HG03439 (cell line): ENCODE data around the gene GLIPR2.
"Not testable (repeated sequence)": the region's sequence is repeated elsewhere in the genome, so short reads cannot be mapped to it uniquely, and the experiment has no call there.

ENCODE experiments used
- ATAC-seq: cut with Tn5 transposase; IDR thresholded peaks from one replicate; pipeline ENCODE4 v1.9.1; 2021; ENCODE audit warnings: mild to moderate bottlenecking, moderate library complexity; ENCODE audit not compliant: unreplicated experiment

GLIPR2 gene

DNA sequence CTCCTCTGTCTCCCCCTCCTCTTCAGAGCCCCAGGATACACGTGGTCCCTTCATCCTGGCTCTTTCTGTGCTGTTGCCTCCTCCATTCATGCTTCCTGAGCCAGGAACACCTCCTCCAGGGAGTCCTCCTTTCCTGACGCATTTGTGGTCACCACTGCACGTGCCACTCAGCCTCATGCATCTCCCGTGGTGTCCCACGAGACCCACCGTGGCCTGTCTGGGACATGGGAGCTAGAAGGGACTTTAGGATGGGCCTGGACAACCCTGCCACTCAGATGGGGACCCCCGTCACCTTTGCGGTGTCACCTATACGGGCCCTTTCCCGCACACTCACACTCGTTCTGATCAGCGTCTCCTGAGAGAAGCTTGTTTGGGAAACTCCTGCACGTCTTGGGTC, 6.7 kb downstream of the GLIPR2 start:
- no peak for ATAC-seq

DNA sequence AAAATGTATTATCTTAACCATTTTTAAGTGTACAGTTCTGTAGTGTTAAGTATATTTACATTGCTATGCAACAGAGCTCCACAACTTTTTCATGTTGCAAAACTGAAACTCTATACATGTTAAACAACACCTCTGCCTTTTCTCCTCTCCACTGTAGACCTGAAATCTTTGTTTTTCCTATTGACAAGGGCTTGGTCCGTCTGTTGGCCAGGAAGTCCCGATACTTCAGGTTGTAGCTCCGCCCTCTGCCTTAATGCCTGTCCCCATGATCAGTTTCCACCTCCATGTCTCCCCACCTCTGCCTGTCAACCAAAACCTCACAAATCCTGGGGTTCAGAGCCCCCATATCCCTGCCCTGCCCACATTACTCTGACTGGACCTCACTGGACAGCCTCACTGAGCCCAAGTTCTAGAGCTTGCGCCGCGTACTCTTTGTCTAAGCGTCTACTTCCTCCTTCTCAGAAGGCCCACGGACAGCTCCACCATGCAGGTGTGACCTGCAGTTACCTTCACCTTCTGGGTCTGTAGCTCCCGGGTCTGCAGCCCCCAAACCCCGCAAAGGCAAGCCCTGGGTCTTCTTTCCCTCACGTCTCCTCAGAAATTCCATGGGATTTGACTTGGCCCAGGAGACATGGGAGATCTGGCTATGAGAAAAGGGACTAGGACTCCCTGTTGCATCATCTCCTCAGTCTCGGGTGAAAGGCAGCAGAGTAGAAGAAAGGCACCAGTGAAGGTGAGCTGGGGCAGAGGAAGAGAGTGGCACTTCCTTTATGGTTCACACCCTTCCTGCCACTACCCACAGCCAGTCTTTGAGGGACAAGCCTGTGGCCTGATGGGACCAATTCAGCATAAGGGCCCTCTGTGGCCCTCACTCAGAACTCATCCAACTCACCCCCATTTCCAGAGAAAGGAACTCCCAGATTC, 8.0 kb downstream of the GLIPR2 start:
- ATAC-seq, result no peak

DNA sequence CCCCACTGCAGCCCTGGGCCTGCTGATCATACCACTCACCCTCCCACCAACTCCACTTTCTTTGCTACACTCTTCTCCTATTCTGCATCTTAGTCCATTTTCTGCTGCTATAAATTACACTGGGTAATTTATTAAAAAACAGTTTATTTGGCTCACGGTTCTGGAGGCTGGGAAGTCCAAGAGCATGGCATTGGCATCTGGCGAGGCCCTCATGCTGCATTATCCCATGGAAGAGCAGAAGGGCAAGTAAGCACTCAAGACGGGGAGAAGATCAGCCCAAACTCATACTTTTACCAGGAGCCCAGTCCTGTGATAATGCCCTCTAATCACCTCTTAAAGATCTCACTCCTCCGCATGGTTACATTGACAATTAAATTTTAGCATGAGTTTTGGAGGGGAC, 9.4 kb downstream of the GLIPR2 start:
- no peak for ATAC-seq

DNA sequence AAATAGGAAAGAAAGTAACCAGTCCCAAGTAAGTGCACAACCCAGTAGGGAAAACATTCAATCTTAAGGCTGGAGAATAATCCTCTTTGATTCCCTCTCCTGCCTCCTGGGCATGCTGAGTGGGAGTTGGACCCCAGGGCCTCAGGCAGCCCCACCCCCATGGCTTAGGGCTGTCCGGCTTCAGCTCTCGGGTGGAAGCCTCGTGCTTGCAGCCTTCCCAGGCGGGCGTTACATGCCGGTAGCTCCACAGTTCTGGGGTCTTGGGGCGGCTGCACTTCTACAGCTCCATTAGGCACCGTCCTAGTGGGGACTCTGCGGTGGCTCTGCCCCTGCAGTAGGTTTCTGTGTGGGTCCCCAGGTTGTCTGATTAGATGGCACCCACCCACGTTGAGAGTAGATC, 10.1 kb downstream of the GLIPR2 start:
- ATAC-seq, result no peak

DNA sequence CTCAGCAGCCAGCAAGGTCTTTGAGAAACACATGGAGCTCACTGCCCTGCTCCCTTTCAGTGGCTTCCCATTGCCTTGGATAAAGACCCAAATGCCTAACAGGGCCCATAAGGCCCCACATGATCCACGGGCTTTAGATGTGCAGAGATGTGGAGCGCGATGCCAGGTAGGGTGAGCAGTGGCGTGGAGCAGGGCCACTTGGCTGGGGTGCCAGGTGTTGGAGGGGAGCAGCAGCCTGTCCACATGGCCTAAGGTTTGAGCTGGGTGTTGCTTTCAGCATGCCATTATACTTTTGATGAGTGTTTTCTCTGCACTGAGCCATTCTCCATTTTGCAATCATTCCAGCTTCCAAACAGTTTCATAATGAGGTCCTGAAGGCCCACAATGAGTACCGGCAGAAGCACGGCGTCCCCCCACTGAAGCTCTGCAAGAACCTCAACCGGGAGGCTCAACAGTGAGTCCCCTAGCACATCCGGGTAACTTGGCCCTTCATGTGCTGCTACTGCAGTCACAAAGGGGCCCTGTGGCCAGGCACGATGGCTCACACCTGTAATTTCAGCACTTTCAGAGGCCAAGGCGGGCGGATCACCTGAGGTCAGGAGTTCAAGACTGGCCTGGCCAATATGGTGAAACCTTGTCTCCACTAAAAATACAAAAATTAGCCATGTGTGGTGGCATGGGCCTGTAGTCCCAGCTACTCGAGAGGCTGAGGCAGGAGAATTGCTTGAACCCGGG, 11.1 kb downstream of the GLIPR2 start:
- ATAC-seq, result no peak

DNA sequence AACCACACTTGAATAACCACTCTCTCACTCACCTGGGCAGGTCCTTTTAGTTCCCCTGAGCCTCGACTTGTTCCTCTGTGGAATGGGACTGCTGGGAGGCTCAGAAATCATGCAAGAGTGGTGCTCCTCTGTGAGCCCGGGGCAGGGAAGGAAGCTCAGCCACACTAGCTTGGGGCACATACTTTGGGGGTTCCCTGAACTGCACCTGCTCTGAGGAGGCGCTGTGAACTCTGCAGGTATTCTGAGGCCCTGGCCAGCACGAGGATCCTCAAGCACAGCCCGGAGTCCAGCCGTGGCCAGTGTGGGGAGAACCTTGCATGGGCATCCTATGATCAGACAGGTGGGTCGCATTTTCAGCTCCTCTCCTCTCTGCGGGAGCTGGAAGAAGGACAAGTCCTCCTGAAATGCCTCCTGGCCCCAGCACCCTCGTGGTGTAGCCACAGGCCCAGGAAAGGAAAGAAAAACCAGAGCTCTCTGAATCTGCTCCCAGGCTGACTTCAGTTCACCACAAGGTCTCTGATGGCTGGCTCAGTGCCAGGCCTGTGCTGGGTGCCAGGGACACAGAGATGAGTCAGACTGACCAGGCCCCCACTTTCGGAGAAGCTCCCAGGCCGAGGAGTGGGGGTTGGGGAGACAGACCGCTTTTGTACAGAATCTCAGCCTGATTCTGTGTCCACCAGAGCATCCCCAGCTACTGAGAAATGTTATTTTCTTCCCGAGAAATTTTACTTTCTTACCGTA, 11.9 kb downstream of the GLIPR2 start:
- peak; percentile 59 for ATAC-seq

DNA sequence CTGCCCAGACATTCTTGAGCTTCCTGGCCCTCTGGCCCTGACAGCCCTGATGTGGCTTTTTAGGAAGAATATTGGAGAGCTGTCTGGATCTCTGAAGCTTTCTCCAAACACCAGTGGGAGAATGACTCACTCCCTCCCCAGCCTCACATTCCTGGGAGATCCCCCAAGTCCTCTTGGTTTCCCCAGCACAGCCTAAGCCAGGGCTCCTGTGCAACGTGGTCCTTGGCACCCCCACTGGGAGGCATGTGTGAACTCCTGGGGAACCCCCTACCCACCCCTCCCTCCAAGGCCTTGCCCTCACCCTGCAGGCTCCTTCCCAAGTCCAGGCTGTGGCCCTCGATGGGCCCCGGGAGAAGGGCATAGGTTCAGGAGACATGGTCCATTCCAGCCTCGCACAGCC, 12.7 kb downstream of the GLIPR2 start:
- no peak for ATAC-seq

DNA sequence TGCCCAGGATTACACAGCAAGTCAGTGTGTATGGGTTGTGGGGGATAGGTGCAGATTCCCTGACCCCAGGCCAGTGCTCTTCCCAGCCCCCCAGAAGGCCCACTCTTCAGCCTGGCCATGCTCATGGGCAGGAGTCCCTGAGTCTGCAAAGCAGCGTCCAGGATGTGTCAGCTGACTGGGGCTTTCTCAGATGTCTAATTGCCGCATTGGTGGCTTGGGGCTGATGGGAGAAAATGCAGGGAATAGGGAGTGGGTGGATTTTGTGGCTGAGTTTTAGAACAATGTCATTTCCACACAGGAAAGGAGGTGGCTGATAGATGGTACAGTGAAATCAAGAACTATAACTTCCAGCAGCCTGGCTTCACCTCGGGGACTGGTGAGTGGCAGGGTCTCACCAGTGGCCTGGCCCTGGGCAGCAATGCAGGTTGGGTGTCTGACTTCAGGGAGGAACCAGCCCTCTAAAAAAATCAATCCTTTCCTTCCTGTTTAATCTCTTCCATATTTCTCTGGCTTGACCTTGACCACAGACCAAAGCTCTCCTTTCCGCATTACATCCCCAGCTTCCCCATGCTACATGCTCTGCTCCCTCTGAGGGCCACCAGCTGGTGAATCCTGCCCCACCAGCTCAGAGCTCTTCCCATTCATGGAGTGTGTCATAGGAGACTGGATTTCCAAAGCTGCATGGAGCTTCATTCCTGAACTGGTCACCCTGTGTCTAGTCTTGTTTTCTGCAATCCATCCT, 14.2 kb downstream of the GLIPR2 start:
- ATAC-seq, result no peak

DNA sequence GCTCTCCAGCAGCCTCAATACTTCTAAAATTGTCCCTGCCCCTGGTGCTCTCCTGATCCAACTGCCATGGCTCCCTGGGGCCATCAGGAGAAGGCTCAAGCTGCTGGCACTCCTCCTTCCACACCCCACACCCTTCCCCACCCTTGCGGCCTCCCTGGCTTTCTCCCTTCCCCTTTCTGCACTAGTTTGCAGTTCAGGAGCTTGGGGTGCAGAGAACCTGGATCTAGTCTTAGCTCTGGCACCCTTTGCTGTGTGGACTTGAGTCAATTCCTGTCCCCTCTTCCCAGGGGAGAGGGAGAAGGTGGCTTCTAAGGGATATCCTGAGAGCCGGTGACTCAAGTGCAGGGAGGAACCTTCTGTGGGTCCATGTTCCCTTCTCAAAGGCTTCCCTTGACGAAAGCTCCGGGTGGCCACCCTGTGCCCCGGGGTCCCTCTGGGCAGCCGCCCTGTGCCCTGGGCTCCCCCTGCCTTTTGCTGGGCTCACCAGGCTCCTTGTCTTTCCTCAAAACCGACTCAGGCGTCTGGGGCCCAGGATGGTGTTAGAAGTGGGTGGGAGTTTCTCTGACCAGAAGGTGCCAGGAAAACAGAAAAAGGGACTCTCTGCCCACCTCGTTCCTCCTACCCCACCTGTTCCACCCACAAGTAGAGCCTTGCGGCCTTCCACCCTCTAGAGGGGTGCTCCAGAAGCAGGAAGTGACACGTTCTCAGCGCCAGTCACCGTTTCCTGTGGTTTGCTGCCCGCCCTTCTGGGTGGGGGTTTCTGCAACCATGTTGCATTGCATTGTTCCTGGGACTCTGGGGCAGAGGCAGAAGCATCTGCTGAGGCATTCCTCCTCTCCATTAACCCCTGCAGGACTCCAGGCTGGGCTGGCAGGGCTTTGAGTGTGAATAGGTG, 15.0 kb downstream of the GLIPR2 start:
- peak; percentile 68 for ATAC-seq

DNA sequence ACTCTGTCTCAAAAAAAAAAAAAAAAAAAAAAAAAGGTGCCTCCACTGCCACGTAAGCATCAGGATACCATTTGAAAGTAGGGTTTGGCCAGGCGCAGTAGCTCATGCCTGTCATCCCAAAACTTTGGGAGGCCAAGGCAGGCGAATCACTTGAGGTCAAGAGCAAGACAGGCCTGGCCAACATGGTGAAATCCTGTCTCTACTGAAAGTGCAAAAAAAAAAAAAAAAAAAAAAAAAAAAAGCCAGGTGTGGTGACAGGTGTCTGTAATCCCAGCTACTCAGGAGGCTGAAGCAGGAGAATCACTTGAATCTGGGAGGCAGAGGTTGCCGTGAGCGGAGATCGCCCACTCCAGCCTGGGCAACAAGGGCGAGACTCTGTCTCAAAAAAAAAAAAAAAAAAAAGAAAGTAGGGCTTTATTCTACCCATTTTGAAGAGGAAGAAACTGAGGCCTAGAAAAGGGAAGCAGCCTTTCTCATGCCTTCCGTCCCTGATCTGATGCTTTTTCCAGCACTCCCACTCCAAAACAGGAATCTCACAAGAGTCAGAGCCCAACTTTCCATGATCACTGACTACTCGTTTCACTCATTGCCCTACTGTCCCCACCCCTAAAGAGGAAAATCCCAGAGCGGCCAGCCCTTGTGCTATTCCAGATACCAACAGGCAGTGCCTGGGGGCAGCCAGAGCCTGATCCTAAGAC, 16.4 kb downstream of the GLIPR2 start:
- no peak for ATAC-seq

DNA sequence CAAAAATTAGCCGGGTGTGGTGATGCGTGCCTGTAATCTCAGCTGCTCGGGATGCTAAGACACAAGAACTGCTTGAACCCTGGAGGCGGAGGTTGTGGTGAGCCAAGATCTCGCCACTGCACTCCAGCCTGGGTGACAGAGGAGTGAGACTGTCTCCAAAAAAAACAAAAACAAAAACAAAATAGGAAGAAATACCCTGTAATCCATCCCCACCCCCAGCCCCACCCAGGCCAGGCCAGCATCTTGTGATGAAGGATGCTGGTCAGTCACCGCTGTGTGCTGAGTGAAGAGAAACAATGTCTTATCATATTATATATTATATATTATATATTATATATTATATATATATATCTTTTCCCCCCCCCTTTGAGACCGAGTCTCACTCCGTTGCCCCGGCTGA, 17.2 kb downstream of the GLIPR2 start:
- no peak for ATAC-seq

DNA sequence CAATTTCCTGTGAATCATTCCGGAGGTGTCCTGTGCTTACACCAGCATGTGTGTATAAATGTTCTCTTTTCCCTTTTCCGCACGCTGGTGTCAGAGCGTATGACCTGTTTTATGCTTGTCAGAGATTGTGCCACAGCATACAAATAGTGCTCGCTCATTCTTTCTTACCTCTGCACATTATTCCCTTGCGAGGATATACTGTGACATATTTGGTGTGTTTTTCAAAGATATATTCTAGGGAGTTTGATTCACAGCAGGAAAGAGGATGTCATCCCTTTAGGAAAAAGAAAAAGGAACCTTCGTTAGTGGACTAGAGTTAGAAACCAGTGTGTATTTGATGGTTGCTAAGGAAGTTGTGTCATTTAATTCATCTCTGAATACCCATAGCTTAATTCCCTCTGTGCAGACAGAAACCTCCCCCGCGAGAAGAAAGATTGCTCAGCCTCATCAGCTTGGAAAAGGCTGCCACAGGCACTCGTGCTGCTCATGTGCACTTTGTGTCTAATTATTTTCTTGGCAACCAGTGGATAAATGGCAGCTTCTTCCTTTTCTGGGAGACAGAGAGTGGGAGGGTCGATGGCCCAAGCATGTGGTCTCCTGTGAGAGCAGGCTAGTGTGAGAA, 17.9 kb downstream of the GLIPR2 start:
- no peak for ATAC-seq

DNA sequence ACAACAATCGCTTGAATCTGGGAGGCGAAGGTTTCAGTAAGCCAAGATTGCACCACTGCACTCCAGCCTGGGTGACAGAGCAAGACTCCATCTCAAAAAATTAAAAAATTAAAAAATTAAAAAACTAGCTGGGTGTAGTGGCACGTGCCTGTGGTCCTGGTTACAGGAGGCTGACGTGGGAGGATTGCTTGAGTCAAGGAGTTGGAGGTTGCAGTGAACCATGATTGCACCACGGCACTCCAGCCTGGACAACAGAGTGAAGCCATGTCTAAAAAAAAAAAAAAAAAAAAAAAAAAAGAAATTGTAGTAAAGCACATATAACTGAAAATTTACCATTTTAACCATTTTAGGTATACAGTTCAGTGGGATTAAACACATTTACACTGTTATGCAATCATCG, 19.6 kb downstream of the GLIPR2 start:
- no peak for ATAC-seq

DNA sequence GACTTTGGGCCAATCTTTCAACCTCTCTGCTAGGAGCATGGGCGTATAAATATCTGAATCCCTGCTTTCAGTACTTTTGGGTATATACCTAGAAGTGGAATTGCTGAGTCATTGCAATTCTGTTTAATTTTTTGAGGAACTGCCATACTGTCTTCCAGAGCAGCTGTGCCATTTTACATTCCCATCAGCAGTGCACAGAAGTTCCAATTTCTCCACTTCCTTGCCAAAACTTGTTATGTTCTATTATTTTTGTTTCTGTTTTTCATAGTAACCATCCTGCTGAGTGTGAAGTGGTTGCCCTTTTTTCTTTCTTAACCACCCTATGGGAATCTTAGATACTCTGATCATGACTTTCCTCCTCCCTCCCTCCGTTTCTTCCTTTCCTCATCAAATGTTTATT, 21.6 kb downstream of the GLIPR2 start:
- ATAC-seq, result no peak

DNA sequence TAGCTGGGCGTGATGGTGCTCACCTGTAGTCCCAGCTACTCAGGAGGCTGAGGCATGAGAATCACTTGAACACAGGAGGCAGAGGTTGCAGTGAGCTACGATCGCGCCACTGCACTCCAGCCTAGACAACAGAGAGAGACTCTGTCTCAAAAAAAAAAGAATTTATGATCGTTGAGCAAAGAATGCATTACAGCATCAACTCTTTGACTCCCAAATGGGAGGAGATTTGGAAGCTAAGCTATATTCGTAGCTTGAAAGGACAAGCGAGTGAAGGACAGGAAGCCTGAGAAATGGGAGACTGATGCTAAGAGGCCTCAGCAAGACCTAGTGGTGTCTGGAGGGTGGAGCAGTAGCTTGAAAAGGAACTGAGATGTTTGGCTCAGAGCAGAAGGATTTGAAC, 22.4 kb downstream of the GLIPR2 start:
- no peak for ATAC-seq

DNA sequence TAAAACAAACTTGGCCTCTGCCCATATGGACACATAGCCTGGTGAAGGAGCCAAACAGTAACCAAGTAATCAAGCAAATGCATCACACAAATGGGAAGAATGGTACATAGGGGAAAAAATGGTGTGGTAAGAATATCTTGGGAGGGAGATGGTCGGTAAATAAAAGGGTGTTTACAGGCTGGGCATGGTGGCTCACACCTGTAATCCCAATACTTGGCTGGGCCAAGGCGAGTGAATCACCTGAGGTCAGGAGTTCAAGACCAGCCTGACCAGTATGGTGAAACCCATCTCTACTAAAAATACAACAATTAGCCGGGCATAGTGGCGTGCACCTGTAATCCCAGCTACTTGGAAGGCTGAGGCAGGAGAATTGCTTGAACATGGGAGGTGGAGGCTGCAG, 23.0 kb downstream of the GLIPR2 start:
- ATAC-seq, result not testable (repeated sequence)

DNA sequence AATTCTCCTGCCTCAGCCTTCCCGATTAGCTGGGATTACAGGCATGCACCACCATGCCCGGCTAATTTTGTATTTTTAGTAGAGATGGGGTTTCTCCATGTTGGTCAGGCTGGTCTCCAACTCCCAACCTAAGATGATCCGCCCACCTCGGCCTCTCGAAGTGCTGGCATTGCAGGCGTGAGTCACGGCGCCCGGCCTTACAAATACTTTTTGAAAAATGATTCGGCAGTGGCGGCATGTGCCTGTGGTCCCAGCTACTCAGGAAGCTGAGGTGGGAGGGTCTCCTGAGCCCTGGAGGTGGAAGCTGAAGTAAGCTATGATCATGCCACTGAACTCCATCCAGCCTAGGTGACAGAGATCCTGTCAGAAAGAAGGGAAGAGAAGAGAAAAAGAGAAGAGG, 23.6 kb downstream of the GLIPR2 start:
- not testable (repeated sequence) for ATAC-seq

DNA sequence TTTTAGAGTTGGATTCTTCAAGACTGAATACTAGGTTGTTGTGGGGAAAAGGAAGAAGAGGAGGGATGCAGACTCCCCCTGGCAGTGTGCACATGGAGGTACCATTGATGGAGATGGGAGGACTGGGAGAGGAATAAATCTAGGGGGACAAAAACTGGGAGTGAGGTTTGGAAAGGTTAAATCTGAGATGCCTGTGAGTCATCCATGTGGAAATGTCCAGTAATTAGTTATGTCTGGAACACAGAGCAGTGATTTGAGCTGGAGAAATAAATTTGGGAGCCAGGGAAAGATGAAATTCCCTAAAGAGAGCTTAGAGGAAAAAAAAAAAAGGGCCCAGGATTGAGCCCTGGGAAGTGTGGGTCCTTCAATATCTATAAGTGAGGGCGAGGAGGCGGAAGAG, 24.7 kb downstream of the GLIPR2 start:
- no peak for ATAC-seq

DNA sequence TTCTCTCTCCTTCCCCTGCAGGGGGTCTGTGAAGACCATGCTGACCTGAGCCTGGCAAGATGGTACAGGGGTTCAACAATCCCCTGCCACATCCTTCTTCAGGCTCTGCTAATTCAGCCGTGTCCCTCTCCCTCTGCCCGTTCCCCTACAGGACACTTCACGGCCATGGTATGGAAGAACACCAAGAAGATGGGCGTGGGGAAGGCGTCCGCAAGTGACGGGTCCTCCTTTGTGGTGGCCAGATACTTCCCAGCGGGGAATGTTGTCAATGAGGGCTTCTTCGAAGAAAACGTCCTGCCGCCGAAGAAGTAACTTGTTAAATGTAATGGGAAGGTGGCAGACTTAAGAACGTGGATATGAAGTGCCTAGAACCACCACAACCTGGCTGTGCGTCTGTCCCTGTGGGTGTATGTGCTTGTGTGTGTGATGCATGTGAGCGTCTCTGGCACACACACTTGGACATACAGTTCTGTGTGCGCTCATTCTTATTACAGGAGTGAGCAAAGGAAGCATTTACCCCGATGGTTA, 25.7 kb downstream of the GLIPR2 start:
- ATAC-seq, result no peak
